Measurements from ENCODE around the gene CACNG7.

- TF ChIP-seq ZFX (IDR thresholded peaks at IDR 0.05; ENCODE audit: borderline replicate concordance): no peak
- TF ChIP-seq, protein P1, sequence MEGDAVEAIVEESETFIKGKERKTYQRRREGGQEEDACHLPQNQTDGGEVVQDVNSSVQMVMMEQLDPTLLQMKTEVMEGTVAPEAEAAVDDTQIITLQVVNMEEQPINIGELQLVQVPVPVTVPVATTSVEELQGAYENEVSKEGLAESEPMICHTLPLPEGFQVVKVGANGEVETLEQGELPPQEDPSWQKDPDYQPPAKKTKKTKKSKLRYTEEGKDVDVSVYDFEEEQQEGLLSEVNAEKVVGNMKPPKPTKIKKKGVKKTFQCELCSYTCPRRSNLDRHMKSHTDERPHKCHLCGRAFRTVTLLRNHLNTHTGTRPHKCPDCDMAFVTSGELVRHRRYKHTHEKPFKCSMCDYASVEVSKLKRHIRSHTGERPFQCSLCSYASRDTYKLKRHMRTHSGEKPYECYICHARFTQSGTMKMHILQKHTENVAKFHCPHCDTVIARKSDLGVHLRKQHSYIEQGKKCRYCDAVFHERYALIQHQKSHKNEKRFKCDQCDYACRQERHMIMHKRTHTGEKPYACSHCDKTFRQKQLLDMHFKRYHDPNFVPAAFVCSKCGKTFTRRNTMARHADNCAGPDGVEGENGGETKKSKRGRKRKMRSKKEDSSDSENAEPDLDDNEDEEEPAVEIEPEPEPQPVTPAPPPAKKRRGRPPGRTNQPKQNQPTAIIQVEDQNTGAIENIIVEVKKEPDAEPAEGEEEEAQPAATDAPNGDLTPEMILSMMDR (IDR thresholded peaks at IDR 0.05): no peak
Observed at GRCh38 chr19:53876651-53877224, 32.3 kb upstream of the CACNG7 start.

All from 22Rv1 (cell line).